ENCODE results near the gene RAB40B. TPM values are rescaled to one million over a fixed set of nuclear protein-coding genes. Genes with fewer than 3 reads are reported as not detected.

The RAB40B gene
- polyA plus RNA-seq, 1 experiment: 9.4 TPM

GRCh38 chr17:82698974-82699442, 510 bp upstream of the RAB40B start:
- CTCF ChIA-PET: interaction anchor here (0.6 kb wide), 1 partner anchor 76 kb away, joined by 5 read pairs; no protein-coding TSS in a partner anchor
- H3K27me3 ChIP-seq (ENCODE audit: control insufficient read depth, insufficient read depth, low read length): peaks cover 2% of the 10 kb centered on the region
- no peak for DNase-seq (ENCODE audit: low read depth)
- H3K36me3 ChIP-seq (ENCODE audit: control insufficient read depth, insufficient read depth, low read length): no peaks in the 10 kb centered on the region
- POLR2A ChIA-PET: no interaction called here
- TF ChIP-seq CTCF (IDR thresholded peaks at IDR 0.05; ENCODE audit: insufficient read depth, low read depth, low read length): no peak
- H3K4me3 ChIP-seq (ENCODE audit: low read depth, low read length): peak overlapping the region; percentile 77

- Histone ChIP-seq H3K27me3 (ENCODE audit: control insufficient read depth, insufficient read depth, low read length) (peaks cover 2% of the 10 kb centered on the region; the same call in 1 of the 2 replicates), H3K36me3 (ENCODE audit: control insufficient read depth, insufficient read depth, low read length) (no peaks in the 10 kb centered on the region), H3K4me3 (ENCODE audit: low read depth, low read length) (peak overlapping the region; percentile 64)
- CTCF ChIA-PET: interaction anchor here (0.7 kb wide), 1 partner anchor 19 kb away, joined by 3 read pairs; the partner anchor contains the start of gene FN3KRP
- DNase-seq (ENCODE audit: low read depth): no peak
- TF ChIP-seq CTCF (IDR thresholded peaks at IDR 0.05; ENCODE audit: insufficient read depth, low read depth, low read length): no peak
- POLR2A ChIA-PET: no interaction called here
Observed at GRCh38 chr17:82697808-82698064, 762 bp downstream of the RAB40B start.

DNA sequence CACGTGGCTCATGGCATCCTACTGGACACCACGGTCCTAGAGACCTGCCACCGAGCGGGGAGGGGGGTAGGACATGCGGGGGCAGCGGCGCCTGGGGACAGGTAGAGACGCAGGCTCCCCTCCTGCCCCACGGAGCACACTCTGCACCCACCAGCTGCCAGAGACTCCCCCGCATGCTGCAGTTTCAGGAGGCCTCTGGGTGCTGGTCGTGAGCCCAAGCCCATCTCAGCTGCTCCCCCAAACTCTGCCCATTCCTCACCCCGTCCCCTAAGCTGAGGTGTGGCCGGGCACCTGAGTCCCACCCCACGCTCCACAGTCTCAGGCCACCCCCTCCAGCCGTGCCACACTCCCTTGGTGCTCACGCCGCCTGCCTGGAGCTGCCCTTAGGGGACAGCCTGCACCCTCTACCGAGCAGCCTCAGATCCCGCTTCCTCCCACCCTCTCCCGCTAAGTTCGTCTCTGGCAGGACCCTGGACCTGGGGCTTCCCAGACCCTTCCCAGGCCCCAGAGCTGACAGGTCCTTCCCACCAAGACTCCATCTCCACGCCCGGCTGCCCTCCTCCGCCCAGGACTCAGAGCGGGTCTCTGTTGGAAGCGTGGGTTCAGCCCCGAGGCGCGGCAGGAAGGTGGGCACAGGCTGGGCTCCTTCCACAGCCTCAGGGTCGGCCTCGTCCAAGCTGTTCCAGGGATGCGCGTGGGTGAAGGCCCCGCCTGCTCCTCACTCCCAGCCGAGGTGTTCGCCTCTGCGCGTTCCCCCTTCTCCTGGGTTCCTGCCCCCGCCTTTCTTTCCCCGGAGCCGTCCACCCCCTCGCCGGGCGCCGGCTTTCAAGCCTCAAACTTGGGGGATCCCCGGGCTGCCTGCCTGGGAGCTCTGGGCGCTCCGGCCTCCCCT, 1.3 kb downstream of the RAB40B start:
- Histone ChIP-seq H3K27me3 (ENCODE audit: control insufficient read depth, insufficient read depth, low read length) (peaks cover 2% of the 10 kb centered on the region; the same call in 1 of the 2 replicates), H3K4me3 (ENCODE audit: low read depth, low read length) (peak overlapping the region; percentile 64), H3K36me3 (ENCODE audit: control insufficient read depth, insufficient read depth, low read length) (no peaks in the 10 kb centered on the region)
- POLR2A ChIA-PET: no interaction called here
- TF ChIP-seq CTCF (IDR thresholded peaks at IDR 0.05; ENCODE audit: insufficient read depth, low read depth, low read length): no peak
- CTCF ChIA-PET: interaction anchor here (0.5 to 0.7 kb wide), 3 partner anchors 19 to 273 kb away, joined by 3 to 4 read pairs (median 3); partner anchors contain the start of gene FN3KRP
- no peak for DNase-seq (ENCODE audit: low read depth)

DNA sequence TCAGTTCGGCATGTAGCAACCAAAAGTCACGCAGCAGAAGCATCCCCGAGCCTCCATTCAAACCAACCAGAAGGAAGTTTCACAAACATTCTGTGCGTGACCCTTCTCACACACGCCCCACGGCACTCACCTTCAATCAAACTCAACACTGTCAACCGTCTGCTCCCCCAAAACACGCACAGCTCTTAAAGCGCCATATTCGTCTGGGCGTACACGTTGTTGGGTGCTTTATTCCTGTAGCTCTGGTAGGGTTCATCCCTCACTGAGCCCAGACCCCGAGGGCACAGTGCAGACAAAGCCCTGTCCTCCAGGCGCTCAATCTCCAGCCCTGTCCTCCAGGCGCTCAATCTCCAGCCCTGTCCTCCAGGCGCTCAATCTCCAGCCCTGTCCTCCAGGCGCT, 2.2 kb downstream of the RAB40B start:
- peaks cover 2% of the 10 kb centered on the region; the same call in 1 of the 2 replicates for H3K27me3 ChIP-seq (ENCODE audit: control insufficient read depth, insufficient read depth, low read length)
- no peak for TF ChIP-seq CTCF (IDR thresholded peaks at IDR 0.05; ENCODE audit: insufficient read depth, low read depth, low read length)
- CTCF ChIA-PET: no interaction called here
- H3K4me3 ChIP-seq (ENCODE audit: low read depth, low read length): no peak overlapping the region
- H3K36me3 ChIP-seq (ENCODE audit: control insufficient read depth, insufficient read depth, low read length): no peaks in the 10 kb centered on the region
- POLR2A ChIA-PET: no interaction called here
- no peak for DNase-seq (ENCODE audit: low read depth)

DNA sequence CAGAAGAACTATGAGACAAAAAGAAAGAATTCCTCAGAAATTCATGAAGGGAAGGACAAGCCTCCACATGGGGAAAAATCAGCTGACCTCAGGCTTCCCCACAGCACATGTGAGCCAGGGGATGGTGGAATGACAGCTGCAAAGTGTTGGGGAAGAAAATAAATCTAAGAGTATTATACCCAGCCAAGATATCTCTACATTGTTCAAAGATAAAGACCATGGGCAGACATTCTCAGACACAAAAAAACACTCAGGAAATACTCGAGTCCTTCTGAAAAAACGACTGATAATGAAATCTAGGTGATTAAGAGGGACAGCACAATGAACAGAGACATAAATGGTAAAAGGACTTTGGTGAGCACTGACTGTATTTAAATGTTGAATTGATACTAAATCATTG, 3.9 kb downstream of the RAB40B start:
- TF ChIP-seq CTCF (IDR thresholded peaks at IDR 0.05; ENCODE audit: insufficient read depth, low read depth, low read length): no peak

More for the DNA sequence above, 3.9 kb downstream of the RAB40B start:
- peaks cover 2% of the 10 kb centered on the region; the same call in 1 of the 2 replicates for H3K27me3 ChIP-seq (ENCODE audit: control insufficient read depth, insufficient read depth, low read length)
- ChIA-PET POLR2A (no interaction called here), CTCF (no interaction called here)
- DNase-seq (ENCODE audit: low read depth): no peak
- no peak overlapping the region for H3K4me3 ChIP-seq (ENCODE audit: low read depth, low read length)
- H3K36me3 ChIP-seq (ENCODE audit: control insufficient read depth, insufficient read depth, low read length): no peaks in the 10 kb centered on the region
